ENCODE results near the gene SLC25A33.
"Not testable (repeated sequence)": the region's sequence is repeated elsewhere in the genome, so short reads cannot be mapped to it uniquely, and the experiment has no call there.

The SLC25A33 gene

GRCh38 chr1:9539829-9540550, 725 bp downstream of the SLC25A33 start:
- DNase-seq = no peak

- no peak for DNase-seq
These were observed 3.2 kb downstream of the SLC25A33 start for GRCh38 chr1:9542430-9542829.

GRCh38 chr1:9544926-9545325, 5.7 kb downstream of the SLC25A33 start:
- no peak for DNase-seq

GRCh38 chr1:9549955-9550546, 10.8 kb downstream of the SLC25A33 start:
- no peak for DNase-seq

- DNase-seq = no peak
These were observed 12.7 kb downstream of the SLC25A33 start for GRCh38 chr1:9551984-9552383.

GRCh38 chr1:9553736-9554144, 14.5 kb downstream of the SLC25A33 start:
- no peak for DNase-seq

- DNase-seq = no peak
These were observed 16.7 kb downstream of the SLC25A33 start for GRCh38 chr1:9555942-9556341.

GRCh38 chr1:9557624-9558023, 18.4 kb downstream of the SLC25A33 start:
- no peak for DNase-seq

GRCh38 chr1:9558271-9558945, 19.1 kb downstream of the SLC25A33 start:
- no peak for DNase-seq

- no peak for DNase-seq
These were observed 19.8 kb downstream of the SLC25A33 start for GRCh38 chr1:9558946-9559545.

- DNase-seq = no peak
These were observed 20.4 kb downstream of the SLC25A33 start for GRCh38 chr1:9559673-9560072.

GRCh38 chr1:9560090-9560489, 20.8 kb downstream of the SLC25A33 start:
- not testable (repeated sequence) for DNase-seq

- no peak for DNase-seq
These were observed 22.2 kb downstream of the SLC25A33 start for GRCh38 chr1:9561429-9561828.

GRCh38 chr1:9569267-9569666, 30.0 kb downstream of the SLC25A33 start:
- DNase-seq = no peak

- DNase-seq = not testable (repeated sequence)
These were observed 31.7 kb downstream of the SLC25A33 start for GRCh38 chr1:9570886-9571529.

GRCh38 chr1:9573723-9574122, 34.5 kb downstream of the SLC25A33 start:
- no peak for DNase-seq

- DNase-seq = no peak
These were observed 36.2 kb downstream of the SLC25A33 start for GRCh38 chr1:9575486-9575885.

GRCh38 chr1:9576903-9577302, 37.6 kb downstream of the SLC25A33 start:
- no peak for DNase-seq

GRCh38 chr1:9577423-9577822, 38.2 kb downstream of the SLC25A33 start:
- DNase-seq = no peak

- no peak for DNase-seq
These were observed 41.7 kb downstream of the SLC25A33 start for GRCh38 chr1:9580942-9581341.

GRCh38 chr1:9586147-9586766, 47.0 kb downstream of the SLC25A33 start:
- DNase-seq = no peak

GRCh38 chr1:9588551-9589143, 49.4 kb downstream of the SLC25A33 start, which contains the start of gene TMEM201:
Gene TMEM201, plus strand, starts transcription at chr1:9588911. Its CDS starts 20 bp downstream, at chr1:9588931.
- DNase-seq = no peak

Data from cortex of kidney (tissue), 1 donor.